Trophoblast cell (in vitro differentiated cells and primary cell): Measurements from ENCODE around the gene GPR25. TPM values are rescaled to one million over a fixed set of nuclear protein-coding genes. Genes with fewer than 3 reads are reported as not detected.

Experiments
- DNase-seq, 2 donors: peaks; one replicate each; pipeline ENCODE4 v3.0.0-alpha.2; 2016
- H2AFZ ChIP-seq: 2 replicates; pipeline ENCODE4 v1.6.1; 2013; ENCODE audit warnings: low read length, moderate library complexity, mild to moderate bottlenecking; ENCODE audit not compliant: insufficient read depth, poor library complexity
- H2AK5ac ChIP-seq: 2 replicates; pipeline ENCODE4 v1.6.1; 2013; ENCODE audit warnings: mild to moderate bottlenecking, low read length
- H2BK120ac ChIP-seq: 2 replicates; pipeline ENCODE4 v1.6.1; 2013; ENCODE audit warnings: low read length, mild to moderate bottlenecking, moderate library complexity; ENCODE audit not compliant: insufficient read depth, poor library complexity
- H2BK12ac ChIP-seq: 2 replicates; pipeline ENCODE4 v1.6.1; 2013; ENCODE audit warnings: mild to moderate bottlenecking, low read length, moderate library complexity
- H2BK5ac ChIP-seq: 2 replicates; pipeline ENCODE4 v1.6.1; 2013; ENCODE audit warnings: low read length, low read depth, moderate library complexity, mild to moderate bottlenecking; ENCODE audit not compliant: poor library complexity
- H3K14ac ChIP-seq: 2 replicates; pipeline ENCODE4 v1.6.1; 2013; ENCODE audit warnings: mild to moderate bottlenecking, low read length
- H3K18ac ChIP-seq: 2 replicates; pipeline ENCODE4 v1.6.1; 2013; ENCODE audit warnings: mild to moderate bottlenecking, low read length
- H3K23ac ChIP-seq: 2 replicates; pipeline ENCODE4 v1.6.1; 2013; ENCODE audit warnings: low read length
- H3K27ac ChIP-seq: 2 replicates; pipeline ENCODE4 v1.5.1; 2013; ENCODE audit warnings: low read depth, mild to moderate bottlenecking, inconsistent platforms, low read length, moderate library complexity
- H3K27me3 ChIP-seq: 2 replicates; pipeline ENCODE4 v1.6.1; 2013; ENCODE audit warnings: inconsistent platforms, mild to moderate bottlenecking, low read length, moderate library complexity; ENCODE audit not compliant: insufficient read depth
- H3K36me3 ChIP-seq, 2 experiments: 1 replicate in 1 of 2; 2 replicates in 1 of 2; pipeline ENCODE4 v1.6.1; 2013; ENCODE audit warnings: low read length in 2 of 2, mild to moderate bottlenecking in 2 of 2, moderate library complexity in 1 of 2; ENCODE audit not compliant: insufficient read depth in 2 of 2, control insufficient read depth in 1 of 2
- H3K4ac ChIP-seq: 2 replicates; pipeline ENCODE4 v1.6.1; 2013; ENCODE audit warnings: low read depth, mild to moderate bottlenecking, low read length, moderate library complexity
- H3K4me1 ChIP-seq, 2 experiments: 1 replicate in 1 of 2; 2 replicates in 1 of 2; pipeline ENCODE4 v1.6.1; 2013; ENCODE audit warnings: low read length in 2 of 2, mild to moderate bottlenecking in 2 of 2, moderate library complexity in 1 of 2; ENCODE audit not compliant: insufficient read depth in 2 of 2, control insufficient read depth in 1 of 2
- H3K4me2 ChIP-seq: 2 replicates; pipeline ENCODE4 v1.6.1; 2013; ENCODE audit warnings: inconsistent platforms, mild to moderate bottlenecking, low read length, moderate library complexity
- H3K4me3 ChIP-seq: 2 replicates; pipeline ENCODE4 v1.5.1; 2013; ENCODE audit warnings: mild to moderate bottlenecking, low read depth, low read length, inconsistent platforms
- H3K79me1 ChIP-seq: one replicate; pipeline ENCODE4 v1.6.1; 2013; ENCODE audit warnings: low read length
- H3K79me2 ChIP-seq: 2 replicates; pipeline ENCODE4 v1.6.1; 2013; ENCODE audit warnings: low read length, mild to moderate bottlenecking; ENCODE audit not compliant: control insufficient read depth, insufficient read depth, poor library complexity
- H3K9ac ChIP-seq: 2 replicates; pipeline ENCODE4 v1.6.1; 2013; ENCODE audit warnings: mild to moderate bottlenecking, low read length
- H3K9me3 ChIP-seq: 2 replicates; pipeline ENCODE4 v1.6.1; 2013; ENCODE audit warnings: low read depth, mild to moderate bottlenecking, control low read depth, inconsistent platforms, low read length; ENCODE audit not compliant: insufficient read depth
- H4K12ac ChIP-seq: 2 replicates; pipeline ENCODE4 v1.6.1; 2013; ENCODE audit warnings: low read depth, mild to moderate bottlenecking, low read length, moderate library complexity
- H4K8ac ChIP-seq: 2 replicates; pipeline ENCODE4 v1.6.1; 2013; ENCODE audit warnings: low read depth, mild to moderate bottlenecking, low read length, moderate library complexity
- H4K91ac ChIP-seq: one replicate; pipeline ENCODE4 v1.6.1; 2013; ENCODE audit warnings: low read depth, mild to moderate bottlenecking, low read length, moderate library complexity
- WGBS: extraction: QIAGEN DNeasy Blood & Tissue Kit; methylation state at CpG from one replicate; pipeline ENCODE4 v1.1.7; 2013; ENCODE audit warnings: missing lambda C conversion rate; ENCODE audit not compliant: insufficient read length, insufficient coverage; ENCODE audit errors: extremely low coverage; 5-methylcytosine and 5-hydroxymethylcytosine counted together
- polyA plus RNA-seq: library from polyadenylated mRNA; stranded (reverse); fragments of 200-250 nt; gene quantifications from 2 replicates; pipeline ENCODE4 v1.2.3, GENCODE V29; 2013

GPR25 gene
- polyA plus RNA-seq, result 0.08 and 0.10 TPM in 2 replicates

GRCh38 chr1:200872446-200873115, at the start of gene GPR25:
TSS of gene GPR25 (plus strand) at chr1:200872981. CDS start at chr1:200873038, 57 bp downstream.
- no peak within 1 kb of the TSS for H3K14ac ChIP-seq
- H3K18ac ChIP-seq, result no peak within 1 kb of the TSS
- no peaks in the 10 kb centered on the region for H3K79me2 ChIP-seq
- no peak within 1 kb of the TSS for H4K91ac ChIP-seq
- H2BK5ac ChIP-seq, result no peak within 1 kb of the TSS
- no peaks in the 10 kb centered on the region for H3K27me3 ChIP-seq
- H3K4me1 ChIP-seq, result peaks cover 0 to 4% of the 10 kb centered on the region in 2 experiments
- no peak within 1 kb of the TSS for H2BK120ac ChIP-seq
- no peaks in the 10 kb centered on the region for H3K36me3 ChIP-seq
- H3K23ac ChIP-seq, result no peak within 1 kb of the TSS
- no peak within 1 kb of the TSS for H3K27ac ChIP-seq
- no peak within 1 kb of the TSS for H3K4ac ChIP-seq
- H2BK12ac ChIP-seq, result no peak within 1 kb of the TSS
- no CpG with 5 or more reads among the region's 23 CpGs for WGBS
- H3K79me1 ChIP-seq, result no peaks in the 10 kb centered on the region
- H3K4me2 ChIP-seq, result no peak within 1 kb of the TSS
- H4K8ac ChIP-seq, result no peak within 1 kb of the TSS
- H4K12ac ChIP-seq, result no peak within 1 kb of the TSS
- H3K9me3 ChIP-seq, result no peaks in the 10 kb centered on the region
- no peak within 1 kb of the TSS for H2AK5ac ChIP-seq
- no peak for DNase-seq
- H3K4me3 ChIP-seq, result no peak within 1 kb of the TSS
- peak within 1 kb of the TSS; percentile 3 for H2AFZ ChIP-seq
- no peak within 1 kb of the TSS for H3K9ac ChIP-seq

GRCh38 chr1:200831091-200831490, 41.7 kb upstream of the GPR25 start:
- no CpG with 5 or more reads among the region's 2 CpGs for WGBS
- Histone ChIP-seq H2BK5ac (no peak overlapping the region), H3K27me3 (no peaks in the 10 kb centered on the region), H3K4me3 (no peak overlapping the region), H3K4me1 (no peaks in the 10 kb centered on the region), H4K12ac (no peak overlapping the region), H4K91ac (no peak overlapping the region), H3K23ac (no peak overlapping the region), H3K9me3 (no peaks in the 10 kb centered on the region), H3K4ac (no peak overlapping the region), H2AFZ (no peak overlapping the region), H3K9ac (no peak overlapping the region), H2BK120ac (no peak overlapping the region), H3K36me3 (peaks cover 7 to 9% of the 10 kb centered on the region in 2 experiments), H3K18ac (no peak overlapping the region), H3K79me1 (no peaks in the 10 kb centered on the region), H3K4me2 (no peak overlapping the region), H2AK5ac (no peak overlapping the region), H2BK12ac (no peak overlapping the region), H3K14ac (no peak overlapping the region), H3K27ac (no peak overlapping the region), H3K79me2 (no peaks in the 10 kb centered on the region), H4K8ac (no peak overlapping the region)
- DNase-seq, result no peak

- DNase-seq, result no peak
- no CpG with 5 or more reads among the region's 5 CpGs for WGBS
- H3K36me3 ChIP-seq, result peaks cover 7 to 9% of the 10 kb centered on the region in 2 experiments
These were observed 38.4 kb upstream of the GPR25 start for GRCh38 chr1:200834383-200834782.

GRCh38 chr1:200836213-200836612, 36.6 kb upstream of the GPR25 start:
- Histone ChIP-seq H3K27me3 (no peaks in the 10 kb centered on the region), H2BK5ac (no peak overlapping the region), H4K91ac (no peak overlapping the region), H3K14ac (no peak overlapping the region), H2AFZ (no peak overlapping the region), H3K27ac (no peak overlapping the region), H2BK120ac (no peak overlapping the region), H3K9ac (no peak overlapping the region), H3K4ac (no peak overlapping the region), H3K36me3 (peaks cover 7 to 13% of the 10 kb centered on the region in 2 experiments), H3K79me2 (no peaks in the 10 kb centered on the region), H3K9me3 (no peaks in the 10 kb centered on the region), H3K4me3 (no peak overlapping the region), H4K12ac (no peak overlapping the region), H3K18ac (no peak overlapping the region), H3K23ac (no peak overlapping the region), H3K4me1 (no peaks in the 10 kb centered on the region), H2BK12ac (no peak overlapping the region), H2AK5ac (no peak overlapping the region), H3K79me1 (no peaks in the 10 kb centered on the region), H4K8ac (no peak overlapping the region), H3K4me2 (no peak overlapping the region)
- no CpG with 5 or more reads among the region's 3 CpGs for WGBS
- DNase-seq, result no peak

More at GRCh38 chr1:200834383-200834782, 38.4 kb upstream of the GPR25 start:
- Histone ChIP-seq H3K9ac (no peak overlapping the region), H2AFZ (no peak overlapping the region), H2AK5ac (no peak overlapping the region), H2BK5ac (no peak overlapping the region), H3K4me3 (no peak overlapping the region), H3K23ac (no peak overlapping the region), H3K79me1 (no peaks in the 10 kb centered on the region), H4K12ac (no peak overlapping the region), H3K27me3 (no peaks in the 10 kb centered on the region), H3K27ac (no peak overlapping the region), H3K79me2 (no peaks in the 10 kb centered on the region), H3K4me1 (no peaks in the 10 kb centered on the region), H3K14ac (no peak overlapping the region), H3K9me3 (no peaks in the 10 kb centered on the region), H4K91ac (no peak overlapping the region), H4K8ac (no peak overlapping the region), H2BK120ac (no peak overlapping the region), H3K18ac (no peak overlapping the region), H3K4ac (no peak overlapping the region), H3K4me2 (no peak overlapping the region), H2BK12ac (no peak overlapping the region)
